ENCODE data around the gene EGLN2.
"Not testable (repeated sequence)": the region's sequence is repeated elsewhere in the genome, so short reads cannot be mapped to it uniquely, and the experiment has no call there.

EGLN2 gene

GRCh38 chr19:40774916-40775631 lies 23.9 kb upstream of the EGLN2 start, which contains the start of gene MIA:
Gene MIA, plus strand, starts transcription at chr19:40775521. Its CDS starts 22 bp downstream, at chr19:40775543.
- in situ Hi-C loops (cut with HindIII; ENCODE audit: low pct_ligation_motif_present, low pct_unique_long_range_greater_than_20kb, low sequenced_read_pairs): no loop called here
- no peak for DNase-seq

GRCh38 chr19:40775632-40776022 lies 23.4 kb upstream of the EGLN2 start:
- DNase-seq: no peak
- in situ Hi-C loops (cut with HindIII; ENCODE audit: low pct_ligation_motif_present, low pct_unique_long_range_greater_than_20kb, low sequenced_read_pairs): no loop called here

- no peak for DNase-seq
- in situ Hi-C loops (cut with HindIII; ENCODE audit: low pct_ligation_motif_present, low pct_unique_long_range_greater_than_20kb, low sequenced_read_pairs): no loop called here
Observed at GRCh38 chr19:40776364-40776763, 22.6 kb upstream of the EGLN2 start.

- DNase-seq: peak; percentile 89
- in situ Hi-C loops (cut with HindIII; ENCODE audit: low pct_ligation_motif_present, low pct_unique_long_range_greater_than_20kb, low sequenced_read_pairs): no loop called here
Observed at GRCh38 chr19:40776932-40777644, 21.9 kb upstream of the EGLN2 start.

- DNase-seq: no peak
- in situ Hi-C loops (cut with HindIII; ENCODE audit: low pct_ligation_motif_present, low pct_unique_long_range_greater_than_20kb, low sequenced_read_pairs): no loop called here
Observed at GRCh38 chr19:40777645-40777936, 21.4 kb upstream of the EGLN2 start.

GRCh38 chr19:40777937-40778705 lies 20.9 kb upstream of the EGLN2 start, which contains the start of gene RAB4B:
Gene RAB4B, plus strand, starts transcription at chr19:40778247. Its CDS starts 129 bp downstream, at chr19:40778376.
- in situ Hi-C loops (cut with HindIII; ENCODE audit: low pct_ligation_motif_present, low pct_unique_long_range_greater_than_20kb, low sequenced_read_pairs): no loop called here
- DNase-seq: peak; percentile 98

GRCh38 chr19:40778706-40779284 lies 20.2 kb upstream of the EGLN2 start:
- no peak for DNase-seq
- in situ Hi-C loops (cut with HindIII; ENCODE audit: low pct_ligation_motif_present, low pct_unique_long_range_greater_than_20kb, low sequenced_read_pairs): no loop called here

- DNase-seq: no peak
- in situ Hi-C loops (cut with HindIII; ENCODE audit: low pct_ligation_motif_present, low pct_unique_long_range_greater_than_20kb, low sequenced_read_pairs): no loop called here
Observed at GRCh38 chr19:40780582-40780981, 18.4 kb upstream of the EGLN2 start.

GRCh38 chr19:40781140-40781539 lies 17.9 kb upstream of the EGLN2 start:
- in situ Hi-C loops (cut with HindIII; ENCODE audit: low pct_ligation_motif_present, low pct_unique_long_range_greater_than_20kb, low sequenced_read_pairs): no loop called here
- DNase-seq: no peak

- no peak for DNase-seq
- in situ Hi-C loops (cut with HindIII; ENCODE audit: low pct_ligation_motif_present, low pct_unique_long_range_greater_than_20kb, low sequenced_read_pairs): no loop called here
Observed at GRCh38 chr19:40783711-40784110, 15.3 kb upstream of the EGLN2 start.

GRCh38 chr19:40784146-40784545 lies 14.8 kb upstream of the EGLN2 start:
- DNase-seq: not testable (repeated sequence)

GRCh38 chr19:40785526-40785925 lies 13.5 kb upstream of the EGLN2 start:
- in situ Hi-C loops (cut with HindIII; ENCODE audit: low pct_ligation_motif_present, low pct_unique_long_range_greater_than_20kb, low sequenced_read_pairs): no loop called here
- DNase-seq: no peak

More at GRCh38 chr19:40784146-40784545, 14.8 kb upstream of the EGLN2 start:
- in situ Hi-C loops (cut with HindIII; ENCODE audit: low pct_ligation_motif_present, low pct_unique_long_range_greater_than_20kb, low sequenced_read_pairs): not testable (repeated sequence)

- in situ Hi-C loops (cut with HindIII; ENCODE audit: low pct_ligation_motif_present, low pct_unique_long_range_greater_than_20kb, low sequenced_read_pairs): no loop called here
- no peak for DNase-seq
Observed at GRCh38 chr19:40786060-40787037, 12.6 kb upstream of the EGLN2 start.

- DNase-seq: no peak
- in situ Hi-C loops (cut with HindIII; ENCODE audit: low pct_ligation_motif_present, low pct_unique_long_range_greater_than_20kb, low sequenced_read_pairs): no loop called here
Observed at GRCh38 chr19:40791349-40791748, 7.6 kb upstream of the EGLN2 start.

- in situ Hi-C loops (cut with HindIII; ENCODE audit: low pct_ligation_motif_present, low pct_unique_long_range_greater_than_20kb, low sequenced_read_pairs): no loop called here
- DNase-seq: no peak
Observed at GRCh38 chr19:40791996-40792395, 7.0 kb upstream of the EGLN2 start.

- in situ Hi-C loops (cut with HindIII; ENCODE audit: low pct_ligation_motif_present, low pct_unique_long_range_greater_than_20kb, low sequenced_read_pairs): no loop called here
- DNase-seq: no peak
Observed at GRCh38 chr19:40797166-40797962, 1.6 kb upstream of the EGLN2 start.

GRCh38 chr19:40797963-40798682 lies 868 bp upstream of the EGLN2 start:
- peak; percentile 74 for DNase-seq
- in situ Hi-C loops (cut with HindIII; ENCODE audit: low pct_ligation_motif_present, low pct_unique_long_range_greater_than_20kb, low sequenced_read_pairs): no loop called here
